ENCODE data around the gene CNOT1.

GRCh38 chr16:58640949-58641348 lies 11.3 kb upstream of the CNOT1 start:
- TF ChIP-seq RARB (CRISPR knock-in tag; IDR thresholded peaks at IDR 0.05) (no peak), GLIS3 (CRISPR knock-in tag; IDR thresholded peaks at IDR 0.05) (no peak), ZNF8 (CRISPR knock-in tag; IDR thresholded peaks at IDR 0.05) (no peak), ISL1 (CRISPR knock-in tag; IDR thresholded peaks at IDR 0.05) (no peak), ARNTL (CRISPR knock-in tag; IDR thresholded peaks at IDR 0.05; ENCODE audit: borderline replicate concordance, low read depth) (no peak)
- TF ChIP-seq, protein P1, sequence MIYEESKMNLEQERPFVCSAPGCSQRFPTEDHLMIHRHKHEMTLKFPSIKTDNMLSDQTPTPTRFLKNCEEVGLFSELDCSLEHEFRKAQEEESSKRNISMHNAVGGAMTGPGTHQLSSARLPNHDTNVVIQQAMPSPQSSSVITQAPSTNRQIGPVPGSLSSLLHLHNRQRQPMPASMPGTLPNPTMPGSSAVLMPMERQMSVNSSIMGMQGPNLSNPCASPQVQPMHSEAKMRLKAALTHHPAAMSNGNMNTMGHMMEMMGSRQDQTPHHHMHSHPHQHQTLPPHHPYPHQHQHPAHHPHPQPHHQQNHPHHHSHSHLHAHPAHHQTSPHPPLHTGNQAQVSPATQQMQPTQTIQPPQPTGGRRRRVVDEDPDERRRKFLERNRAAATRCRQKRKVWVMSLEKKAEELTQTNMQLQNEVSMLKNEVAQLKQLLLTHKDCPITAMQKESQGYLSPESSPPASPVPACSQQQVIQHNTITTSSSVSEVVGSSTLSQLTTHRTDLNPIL (CRISPR knock-in tag; IDR thresholded peaks at IDR 0.05; ENCODE audit: low read depth), result no peak
- TF ChIP-seq, protein P2, sequence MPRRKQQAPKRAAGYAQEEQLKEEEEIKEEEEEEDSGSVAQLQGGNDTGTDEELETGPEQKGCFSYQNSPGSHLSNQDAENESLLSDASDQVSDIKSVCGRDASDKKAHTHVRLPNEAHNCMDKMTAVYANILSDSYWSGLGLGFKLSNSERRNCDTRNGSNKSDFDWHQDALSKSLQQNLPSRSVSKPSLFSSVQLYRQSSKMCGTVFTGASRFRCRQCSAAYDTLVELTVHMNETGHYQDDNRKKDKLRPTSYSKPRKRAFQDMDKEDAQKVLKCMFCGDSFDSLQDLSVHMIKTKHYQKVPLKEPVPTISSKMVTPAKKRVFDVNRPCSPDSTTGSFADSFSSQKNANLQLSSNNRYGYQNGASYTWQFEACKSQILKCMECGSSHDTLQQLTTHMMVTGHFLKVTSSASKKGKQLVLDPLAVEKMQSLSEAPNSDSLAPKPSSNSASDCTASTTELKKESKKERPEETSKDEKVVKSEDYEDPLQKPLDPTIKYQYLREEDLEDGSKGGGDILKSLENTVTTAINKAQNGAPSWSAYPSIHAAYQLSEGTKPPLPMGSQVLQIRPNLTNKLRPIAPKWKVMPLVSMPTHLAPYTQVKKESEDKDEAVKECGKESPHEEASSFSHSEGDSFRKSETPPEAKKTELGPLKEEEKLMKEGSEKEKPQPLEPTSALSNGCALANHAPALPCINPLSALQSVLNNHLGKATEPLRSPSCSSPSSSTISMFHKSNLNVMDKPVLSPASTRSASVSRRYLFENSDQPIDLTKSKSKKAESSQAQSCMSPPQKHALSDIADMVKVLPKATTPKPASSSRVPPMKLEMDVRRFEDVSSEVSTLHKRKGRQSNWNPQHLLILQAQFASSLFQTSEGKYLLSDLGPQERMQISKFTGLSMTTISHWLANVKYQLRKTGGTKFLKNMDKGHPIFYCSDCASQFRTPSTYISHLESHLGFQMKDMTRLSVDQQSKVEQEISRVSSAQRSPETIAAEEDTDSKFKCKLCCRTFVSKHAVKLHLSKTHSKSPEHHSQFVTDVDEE (CRISPR knock-in tag; IDR thresholded peaks at IDR 0.05), result no peak
